Measurements from ENCODE around the gene ATF6.

ATF6 gene

DNA sequence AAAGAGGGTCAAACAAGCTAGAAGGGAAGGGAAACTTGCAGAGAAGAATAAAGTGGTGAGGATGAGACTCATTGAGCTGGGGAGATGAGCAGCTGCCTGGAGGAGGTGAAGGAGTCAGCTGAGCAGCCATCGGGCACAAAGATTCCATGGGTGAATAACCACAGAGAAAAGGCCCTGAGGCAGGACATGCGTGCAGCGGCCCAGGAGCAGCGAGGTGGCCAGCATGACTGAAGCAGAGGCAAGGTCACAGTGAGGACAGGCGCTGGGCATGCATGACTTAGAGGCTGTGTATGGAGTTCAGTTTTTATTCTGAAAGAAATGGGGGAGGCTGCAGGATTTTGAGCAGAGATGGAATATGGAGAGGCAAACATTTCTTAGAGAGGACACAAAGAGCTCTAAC, 232.7 kb downstream of the ATF6 start:
- H3K4me1 Mint-ChIP-seq = peaks cover 17% of the 10 kb centered on the region
- no peak for DNase-seq
- H3K9me3 Mint-ChIP-seq = no peaks in the 10 kb centered on the region
- TF ChIP-seq, protein P1, sequence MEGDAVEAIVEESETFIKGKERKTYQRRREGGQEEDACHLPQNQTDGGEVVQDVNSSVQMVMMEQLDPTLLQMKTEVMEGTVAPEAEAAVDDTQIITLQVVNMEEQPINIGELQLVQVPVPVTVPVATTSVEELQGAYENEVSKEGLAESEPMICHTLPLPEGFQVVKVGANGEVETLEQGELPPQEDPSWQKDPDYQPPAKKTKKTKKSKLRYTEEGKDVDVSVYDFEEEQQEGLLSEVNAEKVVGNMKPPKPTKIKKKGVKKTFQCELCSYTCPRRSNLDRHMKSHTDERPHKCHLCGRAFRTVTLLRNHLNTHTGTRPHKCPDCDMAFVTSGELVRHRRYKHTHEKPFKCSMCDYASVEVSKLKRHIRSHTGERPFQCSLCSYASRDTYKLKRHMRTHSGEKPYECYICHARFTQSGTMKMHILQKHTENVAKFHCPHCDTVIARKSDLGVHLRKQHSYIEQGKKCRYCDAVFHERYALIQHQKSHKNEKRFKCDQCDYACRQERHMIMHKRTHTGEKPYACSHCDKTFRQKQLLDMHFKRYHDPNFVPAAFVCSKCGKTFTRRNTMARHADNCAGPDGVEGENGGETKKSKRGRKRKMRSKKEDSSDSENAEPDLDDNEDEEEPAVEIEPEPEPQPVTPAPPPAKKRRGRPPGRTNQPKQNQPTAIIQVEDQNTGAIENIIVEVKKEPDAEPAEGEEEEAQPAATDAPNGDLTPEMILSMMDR (IDR thresholded peaks at IDR 0.05) = no peak
- H3K4me3 Mint-ChIP-seq = no peak overlapping the region
- peaks cover 9% of the 10 kb centered on the region for H3K36me3 Mint-ChIP-seq (ENCODE audit: low read depth)
- H3K27me3 Mint-ChIP-seq (ENCODE audit: low read depth, poor library complexity) = no peaks in the 10 kb centered on the region
- H3K27ac Mint-ChIP-seq = no peak overlapping the region

DNA sequence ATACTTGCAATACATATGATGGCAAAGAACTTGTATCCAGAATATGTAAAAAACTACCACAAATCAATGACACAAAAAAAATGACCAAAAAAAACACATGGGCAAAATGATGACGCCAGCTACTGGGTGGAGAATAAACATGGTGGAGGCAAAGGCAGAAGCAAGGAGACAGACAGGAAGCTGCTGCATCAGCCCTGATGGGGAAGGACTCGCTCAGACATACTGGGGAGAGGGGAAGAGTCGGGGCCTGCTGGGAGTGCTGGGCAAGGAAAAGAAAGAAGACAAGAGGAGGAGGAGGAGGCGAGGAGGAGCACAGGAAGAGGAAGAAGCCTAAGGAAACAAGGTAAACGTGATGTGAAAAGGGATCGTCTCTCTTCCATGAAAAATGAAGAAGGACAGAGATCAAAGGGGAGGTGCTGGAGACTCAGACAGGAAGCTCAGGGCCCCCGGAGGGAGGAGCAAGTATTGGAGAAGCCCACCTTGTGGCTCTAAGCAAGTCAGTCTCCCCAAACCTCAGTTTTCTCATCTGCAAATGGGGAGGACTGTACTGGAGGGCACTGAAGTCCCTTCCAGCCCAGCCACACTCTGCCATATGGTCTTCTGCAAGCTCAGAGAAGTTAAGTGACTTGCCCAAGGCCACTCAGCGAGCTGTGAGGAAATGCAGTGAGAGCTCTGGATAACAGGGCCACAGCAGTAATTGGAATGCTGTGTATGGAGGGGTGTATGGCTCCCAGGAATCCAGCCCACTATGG, 233.4 kb downstream of the ATF6 start:
- no peak for DNase-seq
- Mint-ChIP-seq H3K27ac (no peak overlapping the region), H3K9me3 (no peaks in the 10 kb centered on the region), H3K4me1 (peaks cover 21% of the 10 kb centered on the region), H3K36me3 (ENCODE audit: low read depth) (peaks cover 3% of the 10 kb centered on the region), H3K4me3 (no peak overlapping the region), H3K27me3 (ENCODE audit: low read depth, poor library complexity) (no peaks in the 10 kb centered on the region)
- TF ChIP-seq, protein P1 (IDR thresholded peaks at IDR 0.05) = no peak

DNA sequence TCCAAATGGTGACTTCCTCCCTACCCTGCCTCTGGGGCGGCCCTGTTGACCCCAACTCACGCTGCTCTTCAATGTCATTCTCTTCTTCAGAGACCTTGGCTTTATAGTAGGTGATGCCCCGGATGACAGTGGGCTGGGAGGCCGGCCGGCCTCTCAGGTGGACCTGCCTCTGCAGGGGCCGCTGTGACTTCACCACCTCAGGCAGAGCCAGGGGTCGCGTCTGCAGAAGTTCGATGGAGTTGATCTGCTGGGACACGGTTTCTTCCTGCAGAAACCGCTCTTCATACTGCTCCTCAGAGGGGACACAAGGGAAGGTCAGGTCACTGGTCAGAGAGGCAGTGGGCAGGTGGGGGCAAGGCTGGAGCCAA, 233.9 kb downstream of the ATF6 start:
- H3K4me1 Mint-ChIP-seq = peaks cover 25% of the 10 kb centered on the region

DNA sequence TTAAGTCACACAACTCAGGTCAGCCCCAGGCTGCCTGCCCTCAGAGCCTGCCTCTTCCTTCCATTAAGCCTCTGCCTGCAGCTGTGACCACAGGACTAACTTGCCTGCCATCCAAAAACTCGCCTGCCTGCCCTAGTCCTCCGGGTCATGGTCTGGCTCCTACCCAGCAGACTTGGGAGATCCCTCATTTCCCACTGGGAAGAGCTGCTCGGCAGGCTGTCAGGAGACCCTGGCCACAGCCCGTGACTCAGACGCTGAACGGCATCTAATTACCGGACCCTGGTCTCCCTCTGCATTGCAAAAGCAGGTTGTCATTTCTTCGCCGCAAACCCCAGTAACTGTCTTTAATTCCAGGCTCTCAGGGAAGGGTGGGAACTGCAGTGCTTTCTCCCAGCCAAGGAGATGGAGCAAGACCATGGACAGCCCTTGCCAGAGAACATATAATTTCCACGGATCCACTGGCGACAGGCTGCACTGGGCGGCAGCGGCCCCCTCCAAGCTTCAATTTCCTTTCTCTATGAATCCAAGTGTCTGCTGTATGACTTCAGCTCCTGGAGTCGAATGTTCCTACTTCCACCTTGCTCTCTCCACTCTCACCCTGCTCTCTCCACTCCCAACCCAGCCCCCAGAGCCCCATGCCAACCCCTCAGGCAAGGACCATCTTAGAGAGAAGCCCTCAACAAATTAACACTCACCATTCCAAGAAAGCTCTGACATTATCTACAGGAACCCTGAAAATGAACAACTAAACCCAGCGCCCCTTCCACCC, 237.1 kb downstream of the ATF6 start:
- Mint-ChIP-seq H3K4me1 (peaks cover 51% of the 10 kb centered on the region), H3K9me3 (no peaks in the 10 kb centered on the region), H3K36me3 (ENCODE audit: low read depth) (peaks cover 8% of the 10 kb centered on the region), H3K27ac (peak overlapping the region; percentile 93), H3K27me3 (ENCODE audit: low read depth, poor library complexity) (no peaks in the 10 kb centered on the region), H3K4me3 (peak overlapping the region; percentile 51)
- TF ChIP-seq, protein P1 (IDR thresholded peaks at IDR 0.05) = no peak
- DNase-seq = no peak

More for the DNA sequence above, 233.9 kb downstream of the ATF6 start:
- H3K36me3 Mint-ChIP-seq (ENCODE audit: low read depth) = peaks cover 4% of the 10 kb centered on the region
- H3K4me3 Mint-ChIP-seq = no peak overlapping the region
- H3K27ac Mint-ChIP-seq = no peak overlapping the region
- no peak for DNase-seq
- H3K27me3 Mint-ChIP-seq (ENCODE audit: low read depth, poor library complexity) = no peaks in the 10 kb centered on the region
- H3K9me3 Mint-ChIP-seq = no peaks in the 10 kb centered on the region
- TF ChIP-seq, protein P1 (IDR thresholded peaks at IDR 0.05) = no peak

DNA sequence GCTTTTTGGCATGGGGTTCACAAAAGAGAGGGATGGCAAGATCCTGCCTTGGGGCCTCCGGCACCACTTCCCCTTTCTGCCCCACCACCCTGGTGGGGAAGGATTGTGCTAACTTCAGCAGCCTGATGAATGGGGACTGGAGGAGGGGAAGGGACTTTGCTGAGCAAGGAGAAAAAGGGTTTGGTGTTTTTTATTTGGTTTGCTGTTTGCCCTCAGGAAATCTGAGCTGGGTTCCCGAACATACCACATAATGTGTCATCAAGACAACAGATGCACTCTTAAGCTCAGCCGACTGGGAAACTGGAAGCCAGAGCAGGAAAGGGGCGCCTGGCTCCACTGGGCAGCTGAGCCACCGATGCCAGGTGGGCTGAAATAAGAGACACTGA, 237.7 kb downstream of the ATF6 start:
- H3K4me1 Mint-ChIP-seq = peaks cover 52% of the 10 kb centered on the region
- H3K27me3 Mint-ChIP-seq (ENCODE audit: low read depth, poor library complexity) = no peaks in the 10 kb centered on the region
- peaks cover 8% of the 10 kb centered on the region for H3K36me3 Mint-ChIP-seq (ENCODE audit: low read depth)
- H3K4me3 Mint-ChIP-seq = peak overlapping the region; percentile 51
- peak overlapping the region; percentile 93 for H3K27ac Mint-ChIP-seq
- H3K9me3 Mint-ChIP-seq = no peaks in the 10 kb centered on the region
- no peak for DNase-seq
- TF ChIP-seq, protein P1 (IDR thresholded peaks at IDR 0.05) = no peak

Data from nephron progenitor cell (in vitro differentiated cells).